COLO668 (cell line): Measurements from ENCODE around the gene GABARAP.

Experiments used
- DNase-seq: peaks from one replicate; lab custom pipeline; 2025; ENCODE audit not compliant: unreplicated experiment; lab: John Stamatoyannopoulos, UW

GABARAP gene

GRCh38 chr17:7208754-7209460 is 33.3 kb downstream of the GABARAP start:
- DNase-seq = no peak

- no peak for DNase-seq
Observed at GRCh38 chr17:7208027-7208571, 34.1 kb downstream of the GABARAP start.

- no peak for DNase-seq
Observed at GRCh38 chr17:7207120-7208001, 34.9 kb downstream of the GABARAP start.

GRCh38 chr17:7205561-7205960 is 36.7 kb downstream of the GABARAP start:
- DNase-seq = no peak

GRCh38 chr17:7204828-7205461 is 37.3 kb downstream of the GABARAP start:
- peak; percentile 69 for DNase-seq

GRCh38 chr17:7204336-7204735 is 37.9 kb downstream of the GABARAP start:
- no peak for DNase-seq

- no peak for DNase-seq
Observed at GRCh38 chr17:7203391-7203790, 38.9 kb downstream of the GABARAP start.

GRCh38 chr17:7196651-7197401 is 45.4 kb downstream of the GABARAP start:
- DNase-seq = no peak

- DNase-seq = no peak
Observed at GRCh38 chr17:7195971-7196370, 46.3 kb downstream of the GABARAP start.

- DNase-seq = no peak
Observed at GRCh38 chr17:7192271-7192937, 49.8 kb downstream of the GABARAP start.

GRCh38 chr17:7191571-7192270 is 50.5 kb downstream of the GABARAP start:
- DNase-seq = peak; percentile 10

GRCh38 chr17:7191069-7191468 is 51.2 kb downstream of the GABARAP start:
- no peak for DNase-seq

- no peak for DNase-seq
Observed at GRCh38 chr17:7190276-7190917, 51.9 kb downstream of the GABARAP start.
